ENCODE results near the gene PPIF.

PPIF gene

GRCh38 chr10:79349072-79349491 lies 1.8 kb downstream of the PPIF start:
- DNase-seq (ENCODE audit: low read depth), result no peak

GRCh38 chr10:79349766-79350406 lies 2.6 kb downstream of the PPIF start:
- DNase-seq (ENCODE audit: low read depth), result no peak

- DNase-seq (ENCODE audit: low read depth), result no peak
Measured at GRCh38 chr10:79350407-79351154, 3.3 kb downstream of the PPIF start.

- no peak for DNase-seq (ENCODE audit: low read depth)
Measured at GRCh38 chr10:79351332-79351731, 4.1 kb downstream of the PPIF start.

- no peak for DNase-seq (ENCODE audit: low read depth)
Measured at GRCh38 chr10:79352035-79352877, 5.0 kb downstream of the PPIF start.

GRCh38 chr10:79353000-79353406 lies 5.7 kb downstream of the PPIF start:
- no peak for DNase-seq (ENCODE audit: low read depth)

GRCh38 chr10:79353726-79354125 lies 6.5 kb downstream of the PPIF start:
- no peak for DNase-seq (ENCODE audit: low read depth)

- DNase-seq (ENCODE audit: low read depth), result no peak
Measured at GRCh38 chr10:79354141-79354540, 6.9 kb downstream of the PPIF start.

GRCh38 chr10:79354615-79355014 lies 7.3 kb downstream of the PPIF start:
- no peak for DNase-seq (ENCODE audit: low read depth)

GRCh38 chr10:79355420-79356017 lies 8.2 kb downstream of the PPIF start:
- no peak for DNase-seq (ENCODE audit: low read depth)

- no peak for DNase-seq (ENCODE audit: low read depth)
Measured at GRCh38 chr10:79356104-79356503, 8.8 kb downstream of the PPIF start.

GRCh38 chr10:79357180-79357579 lies 9.9 kb downstream of the PPIF start:
- DNase-seq (ENCODE audit: low read depth), result no peak

GRCh38 chr10:79358811-79359210 lies 11.5 kb downstream of the PPIF start:
- no peak for DNase-seq (ENCODE audit: low read depth)

- no peak for DNase-seq (ENCODE audit: low read depth)
Measured at GRCh38 chr10:79359816-79360498, 12.7 kb downstream of the PPIF start.

GRCh38 chr10:79360499-79361342 lies 13.5 kb downstream of the PPIF start:
- no peak for DNase-seq (ENCODE audit: low read depth)

- peak; percentile 63 for DNase-seq (ENCODE audit: low read depth)
Measured at GRCh38 chr10:79361726-79362397, 14.6 kb downstream of the PPIF start.

- peak; percentile 79 for DNase-seq (ENCODE audit: low read depth)
Measured at GRCh38 chr10:79367426-79368189, 20.3 kb downstream of the PPIF start.

- DNase-seq (ENCODE audit: low read depth), result no peak
Measured at GRCh38 chr10:79372871-79373270, 25.6 kb downstream of the PPIF start.
